ENCODE measurements around the gene EID2B. TPM values are rescaled to one million over a fixed set of nuclear protein-coding genes. Genes with fewer than 3 reads are reported as not detected.

Gene EID2B
- total RNA-seq, 1 donor from 2014 or later = 1.8 TPM

- peaks cover 30% of the 10 kb centered on the region for H3K27me3 Mint-ChIP-seq
- H3K4me3 Mint-ChIP-seq (ENCODE audit: low read depth) = no peak overlapping the region
- H3K27ac Mint-ChIP-seq = no peak overlapping the region
- TF ChIP-seq CTCF (IDR thresholded peaks at IDR 0.05; ENCODE audit: unreplicated experiment) = no peak
- H3K36me3 Mint-ChIP-seq (ENCODE audit: insufficient read depth) = no peaks in the 10 kb centered on the region
- no peak for DNase-seq (ENCODE audit: low spot score, unreplicated experiment)
- H3K4me1 Mint-ChIP-seq (ENCODE audit: low read depth) = peaks cover 3% of the 10 kb centered on the region
- no peaks in the 10 kb centered on the region for H3K9me3 Mint-ChIP-seq (ENCODE audit: low read depth)
These were observed 20.5 kb upstream of the EID2B start for GRCh38 chr19:39553082-39553652.

GRCh38 chr19:39550197-39550596, 17.5 kb upstream of the EID2B start:
- Mint-ChIP-seq H3K27ac (no peak overlapping the region), H3K4me3 (ENCODE audit: low read depth) (no peak overlapping the region), H3K4me1 (ENCODE audit: low read depth) (no peaks in the 10 kb centered on the region), H3K36me3 (ENCODE audit: insufficient read depth) (no peaks in the 10 kb centered on the region), H3K9me3 (ENCODE audit: low read depth) (no peaks in the 10 kb centered on the region), H3K27me3 (peaks cover 24% of the 10 kb centered on the region)
- no peak for DNase-seq (ENCODE audit: low spot score, unreplicated experiment)
- no peak for TF ChIP-seq CTCF (IDR thresholded peaks at IDR 0.05; ENCODE audit: unreplicated experiment)

DNA sequence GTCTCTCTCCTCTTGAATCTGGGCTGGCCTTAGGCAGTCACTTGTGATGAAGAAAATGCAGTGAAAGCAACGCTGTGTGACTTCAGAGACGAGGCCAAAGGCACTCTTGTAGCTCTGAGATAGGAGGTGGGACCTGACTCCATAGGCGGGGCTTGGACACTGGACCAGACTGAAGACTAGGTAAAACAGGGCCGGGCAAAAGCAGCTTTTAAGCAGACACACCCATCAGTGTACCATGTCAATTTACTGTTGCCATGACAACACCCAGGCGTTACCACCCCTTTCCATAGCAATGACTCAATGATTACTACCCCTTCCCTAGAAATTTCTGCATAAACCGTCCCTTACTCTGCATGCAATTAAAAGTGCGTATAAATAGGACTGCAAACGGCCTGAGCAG, 13.9 kb upstream of the EID2B start:
- Mint-ChIP-seq H3K27ac (no peak overlapping the region), H3K9me3 (ENCODE audit: low read depth) (no peaks in the 10 kb centered on the region), H3K4me3 (ENCODE audit: low read depth) (no peak overlapping the region), H3K4me1 (ENCODE audit: low read depth) (peaks cover 7% of the 10 kb centered on the region), H3K27me3 (peaks cover 7% of the 10 kb centered on the region), H3K36me3 (ENCODE audit: insufficient read depth) (no peaks in the 10 kb centered on the region)
- no peak for DNase-seq (ENCODE audit: low spot score, unreplicated experiment)
- TF ChIP-seq CTCF (IDR thresholded peaks at IDR 0.05; ENCODE audit: unreplicated experiment) = no peak

DNA sequence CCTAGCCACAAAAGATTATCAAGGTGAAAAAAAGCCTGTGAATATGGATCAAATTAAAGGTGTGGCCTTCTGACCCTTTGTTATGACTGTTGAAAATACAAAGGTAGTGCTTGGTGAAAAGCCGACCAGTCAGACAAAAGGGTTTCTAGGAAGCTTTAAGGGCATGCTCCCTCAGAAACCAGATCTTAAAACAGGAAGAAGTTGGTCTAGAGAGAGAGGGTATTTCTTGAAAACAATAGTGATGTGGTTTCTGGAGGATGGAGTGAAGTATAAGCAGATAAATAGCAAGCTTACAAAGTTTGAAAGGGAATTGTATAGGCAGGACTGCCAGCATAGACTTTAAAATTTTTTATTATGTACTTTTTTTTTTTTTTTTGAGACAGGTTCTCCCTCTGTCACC, 12.3 kb upstream of the EID2B start:
- TF ChIP-seq CTCF (IDR thresholded peaks at IDR 0.05; ENCODE audit: unreplicated experiment) = no peak
- H3K27me3 Mint-ChIP-seq = peaks cover 7% of the 10 kb centered on the region
- H3K4me1 Mint-ChIP-seq (ENCODE audit: low read depth) = peaks cover 10% of the 10 kb centered on the region
- H3K36me3 Mint-ChIP-seq (ENCODE audit: insufficient read depth) = no peaks in the 10 kb centered on the region
- no peaks in the 10 kb centered on the region for H3K9me3 Mint-ChIP-seq (ENCODE audit: low read depth)
- H3K27ac Mint-ChIP-seq = no peak overlapping the region
- no peak overlapping the region for H3K4me3 Mint-ChIP-seq (ENCODE audit: low read depth)
- DNase-seq (ENCODE audit: low spot score, unreplicated experiment) = no peak

GRCh38 chr19:39544226-39544903, 11.7 kb upstream of the EID2B start:
- Mint-ChIP-seq H3K4me1 (ENCODE audit: low read depth) (peaks cover 10% of the 10 kb centered on the region), H3K4me3 (ENCODE audit: low read depth) (no peak overlapping the region), H3K9me3 (ENCODE audit: low read depth) (no peaks in the 10 kb centered on the region), H3K27ac (no peak overlapping the region), H3K27me3 (peaks cover 7% of the 10 kb centered on the region), H3K36me3 (ENCODE audit: insufficient read depth) (no peaks in the 10 kb centered on the region)
- no peak for TF ChIP-seq CTCF (IDR thresholded peaks at IDR 0.05; ENCODE audit: unreplicated experiment)
- no peak for DNase-seq (ENCODE audit: low spot score, unreplicated experiment)

Measured in progenitor cell of endocrine pancreas (in vitro differentiated cells).